ENCODE measurements around the gene DUOXA1. TPM values are rescaled to one million over a fixed set of nuclear protein-coding genes. Genes with fewer than 3 reads are reported as not detected.
"Not testable (repeated sequence)": the region's sequence is repeated elsewhere in the genome, so short reads cannot be mapped to it uniquely, and the experiment has no call there.

The DUOXA1 gene
- polyA plus RNA-seq, 5 donors: 0.65 to 1.7 (median 1.4) TPM

DNA sequence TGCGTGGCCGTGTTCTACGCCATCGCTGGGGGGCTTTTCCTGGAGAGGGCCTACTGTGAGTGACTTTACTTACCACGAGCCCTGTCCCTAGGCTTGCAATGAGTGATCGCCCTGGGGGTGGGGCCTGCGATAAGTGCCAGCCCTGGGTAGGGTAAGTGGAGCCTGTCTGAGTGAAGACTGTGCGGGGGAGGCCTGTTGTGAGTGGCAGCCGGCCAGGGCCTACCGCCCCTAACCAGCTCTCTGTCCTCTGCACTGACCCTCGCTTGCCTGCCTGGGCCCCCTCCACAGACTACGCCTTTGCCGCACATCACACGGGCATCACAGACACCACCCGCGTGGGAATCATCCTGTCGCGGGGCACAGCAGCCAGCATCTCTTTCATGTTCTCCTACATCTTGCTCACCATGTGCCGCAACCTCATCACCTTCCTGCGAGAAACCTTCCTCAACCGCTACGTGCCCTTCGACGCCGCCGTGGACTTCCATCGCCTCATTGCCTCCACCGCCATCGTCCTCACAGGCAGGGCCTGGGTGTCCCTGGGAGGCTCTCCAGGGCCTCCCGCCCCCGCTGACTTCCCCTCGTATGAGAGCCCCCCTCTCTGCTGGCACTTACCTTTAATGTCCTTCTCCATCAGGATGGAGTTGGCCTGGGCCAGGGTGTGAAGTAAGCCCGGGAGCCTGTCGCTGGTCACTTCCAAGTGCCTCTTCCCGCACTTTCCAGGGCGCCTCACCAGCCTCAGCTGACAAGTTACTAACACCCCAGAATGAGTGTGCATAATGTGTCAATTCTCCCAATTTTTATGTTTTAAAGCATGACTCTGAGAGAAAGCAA lies 22.5 kb upstream of the DUOXA1 start:
- DNase-seq: no peak

DNA sequence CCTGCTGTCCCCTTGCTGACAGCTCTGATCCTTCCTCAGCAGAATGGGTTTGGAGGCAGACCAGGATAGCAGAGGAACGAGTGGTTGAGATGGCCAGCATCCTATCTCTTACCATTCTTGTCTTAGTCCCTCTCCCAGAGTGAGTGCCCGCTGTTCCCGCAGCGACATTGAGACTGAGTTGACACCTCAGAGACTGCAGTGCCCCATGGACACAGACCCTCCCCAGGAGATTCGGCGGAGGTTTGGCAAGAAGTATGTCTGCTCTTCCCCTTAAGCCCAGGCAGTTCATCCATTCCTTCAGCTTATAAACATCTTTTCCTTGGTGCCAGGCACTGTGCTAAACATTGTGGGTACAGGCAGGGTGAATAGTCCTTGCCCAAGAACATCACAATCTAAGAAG lies 21.3 kb upstream of the DUOXA1 start:
- no peak for DNase-seq

DNA sequence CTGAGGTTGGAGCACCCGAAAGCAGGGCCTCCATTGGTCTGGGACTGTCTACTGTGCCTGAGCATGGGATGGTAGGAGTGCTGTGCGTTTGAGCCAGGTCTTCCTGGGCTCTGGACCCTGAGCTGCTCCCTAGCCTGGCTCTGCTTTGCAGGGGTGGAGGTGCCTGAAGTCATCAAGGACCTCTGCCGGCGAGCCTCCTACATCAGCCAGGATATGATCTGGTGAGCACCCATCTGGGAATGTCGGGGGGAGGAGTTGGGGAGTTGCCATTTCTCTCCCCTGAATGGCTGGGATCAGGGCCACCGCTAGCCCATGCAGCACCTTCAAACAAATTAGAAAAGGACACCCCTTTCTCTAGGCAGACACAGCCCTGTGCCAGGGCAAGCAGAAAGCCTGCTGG lies 20.8 kb upstream of the DUOXA1 start:
- DNase-seq: no peak

DNA sequence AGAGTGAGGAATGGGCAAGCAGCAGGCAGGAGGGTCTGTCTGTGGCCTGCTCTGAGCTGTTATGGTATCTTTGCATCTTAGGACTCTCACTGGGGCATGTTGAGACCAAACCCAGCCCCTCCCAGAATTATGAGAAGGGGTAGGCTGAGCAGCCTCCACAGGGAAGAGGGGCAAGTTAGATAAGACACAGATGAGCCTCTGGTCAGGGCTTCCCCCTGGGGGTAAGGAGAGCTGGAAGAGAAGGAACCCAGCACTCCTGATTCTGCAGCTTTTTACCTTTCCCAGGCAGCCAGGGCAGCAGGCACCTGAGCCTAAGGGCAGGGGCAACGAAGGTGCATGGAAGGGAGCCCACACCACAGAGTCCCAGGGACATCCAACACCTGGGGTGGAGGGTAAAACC lies 19.4 kb upstream of the DUOXA1 start:
- DNase-seq: no peak

DNA sequence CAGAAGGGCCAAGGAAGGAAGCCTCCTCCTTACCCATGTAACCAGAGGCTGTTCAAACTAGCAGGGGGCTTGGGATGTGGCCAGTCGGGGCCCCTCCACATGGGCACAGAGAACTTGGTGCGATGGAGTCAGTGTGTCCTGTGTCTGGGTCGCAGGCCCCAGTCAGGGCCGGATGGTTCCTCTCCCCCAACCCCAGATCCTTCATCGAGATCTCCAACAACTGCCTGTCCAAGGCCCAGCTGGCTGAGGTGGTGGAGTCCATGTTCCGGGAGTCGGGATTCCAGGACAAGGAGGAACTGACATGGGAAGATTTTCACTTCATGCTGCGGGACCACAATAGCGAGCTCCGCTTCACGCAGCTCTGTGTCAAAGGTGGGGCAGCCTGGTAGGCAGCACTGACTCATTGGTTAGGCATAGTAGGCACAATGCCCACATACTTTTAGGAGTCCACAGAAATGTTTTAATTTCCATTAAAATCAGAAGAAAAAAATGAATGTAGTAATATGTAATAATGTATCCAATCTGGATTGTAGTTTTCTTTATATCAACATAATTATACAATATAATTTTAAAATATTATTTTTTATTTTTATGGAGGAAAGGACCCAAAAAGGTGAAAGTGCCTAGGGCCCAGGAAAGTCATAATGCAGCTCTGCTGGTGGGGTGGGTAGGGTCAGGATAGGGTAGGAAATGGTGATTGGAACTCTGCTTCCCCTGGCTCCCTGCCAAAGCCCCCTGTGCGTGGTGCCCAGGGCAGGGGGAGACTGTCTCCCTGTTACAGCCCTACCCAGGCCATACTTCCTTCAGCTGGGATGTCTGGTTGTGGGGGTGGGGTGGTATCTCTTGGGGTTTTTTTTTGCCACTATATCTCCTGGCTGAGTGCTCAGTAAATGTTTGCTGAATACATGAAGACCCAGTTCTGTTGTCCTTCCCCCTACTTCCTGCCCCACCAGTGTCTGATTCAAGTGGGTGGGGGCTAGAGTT lies 18.7 kb upstream of the DUOXA1 start:
- no peak for DNase-seq

DNA sequence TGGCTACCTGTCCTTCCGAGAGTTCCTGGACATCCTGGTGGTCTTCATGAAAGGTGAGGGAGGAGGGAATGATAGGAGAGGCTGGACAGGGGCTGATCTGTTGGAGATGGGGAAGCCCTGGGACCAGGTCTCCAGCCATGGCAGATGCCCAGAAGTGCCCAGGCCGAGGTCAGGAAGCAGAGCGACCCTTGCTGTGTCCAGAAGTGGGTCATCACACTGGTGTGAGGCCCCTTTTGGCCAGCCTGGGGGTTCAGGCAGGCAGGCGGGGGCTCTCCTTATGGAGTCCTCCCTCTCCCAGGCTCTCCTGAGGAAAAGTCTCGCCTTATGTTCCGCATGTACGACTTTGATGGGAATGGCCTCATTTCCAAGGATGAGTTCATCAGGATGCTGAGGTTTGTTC lies 17.9 kb upstream of the DUOXA1 start:
- no peak for DNase-seq

DNA sequence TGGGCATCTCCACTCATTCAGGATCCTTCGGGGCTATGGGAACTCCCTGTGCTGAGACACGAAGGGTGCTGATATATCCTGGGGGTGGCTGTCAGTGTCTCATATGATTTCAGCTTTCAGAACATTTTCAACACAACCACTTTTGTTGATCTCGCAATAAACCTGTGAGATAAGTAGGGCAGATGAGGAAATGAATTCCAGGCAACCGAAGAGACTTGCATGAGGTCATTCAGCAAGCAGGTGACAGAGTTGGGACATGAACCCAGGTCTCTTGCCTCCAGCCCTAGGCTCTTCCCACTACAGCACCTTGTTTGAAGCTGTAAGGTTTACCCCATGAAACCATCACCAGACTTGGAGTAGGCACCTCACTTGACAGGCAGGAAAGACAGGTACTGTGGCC lies 16.7 kb upstream of the DUOXA1 start:
- no peak for DNase-seq

DNA sequence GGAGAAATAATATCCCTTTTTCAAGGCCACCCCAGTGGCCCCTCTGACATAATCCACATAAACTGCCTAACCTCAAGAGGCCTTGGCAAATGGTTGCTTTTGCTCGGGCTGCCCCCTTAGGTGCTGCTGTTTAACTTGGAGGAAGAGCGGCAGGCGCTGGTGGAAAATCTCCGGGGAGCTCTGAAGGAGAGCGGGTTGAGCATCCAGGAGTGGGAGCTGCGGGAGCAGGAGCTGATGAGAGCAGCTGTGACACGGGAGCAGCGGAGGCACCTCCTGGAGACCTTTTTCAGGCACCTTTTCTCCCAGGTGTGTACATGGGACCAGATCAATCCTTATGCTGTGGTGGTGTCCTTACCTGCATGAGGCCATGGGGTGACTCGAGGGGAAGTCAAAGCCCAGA lies 15.1 kb upstream of the DUOXA1 start:
- no peak for DNase-seq

DNA sequence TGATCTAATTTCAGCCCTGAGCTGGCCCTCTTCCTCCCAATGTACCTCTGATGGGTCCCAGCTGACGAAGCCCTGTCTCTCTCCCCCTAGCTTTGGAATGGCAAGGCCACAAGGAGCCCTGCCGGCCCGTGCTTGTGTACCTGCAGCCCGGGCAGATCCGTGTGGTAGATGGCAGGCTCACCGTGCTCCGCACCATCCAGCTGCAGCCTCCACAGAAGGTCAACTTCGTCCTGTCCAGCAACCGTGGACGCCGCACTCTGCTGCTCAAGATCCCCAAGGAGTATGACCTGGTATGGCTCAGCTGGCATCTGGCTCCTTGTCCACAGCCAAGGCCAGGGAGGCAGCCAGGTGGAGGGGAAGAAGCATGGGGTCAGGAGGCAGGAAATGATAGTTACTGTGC lies 14.3 kb upstream of the DUOXA1 start:
- DNase-seq: no peak

DNA sequence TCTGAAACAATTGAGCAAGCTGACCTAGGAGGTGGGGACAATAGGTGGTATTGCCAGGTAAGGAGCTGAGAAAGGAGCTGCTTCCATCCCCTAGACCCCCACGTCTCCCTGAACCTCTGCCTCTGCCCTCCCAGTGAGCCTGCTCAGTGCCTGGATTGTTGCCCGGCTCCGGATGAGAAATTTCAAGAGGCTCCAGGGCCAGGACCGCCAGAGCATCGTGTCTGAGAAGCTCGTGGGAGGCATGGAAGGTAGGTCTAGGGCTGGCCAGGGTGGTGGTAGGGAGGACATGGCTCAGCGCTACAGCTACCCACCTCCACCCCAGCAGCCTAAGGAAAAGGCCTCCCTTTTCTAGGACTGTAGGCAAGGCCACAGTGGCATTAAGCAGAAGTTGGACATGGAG lies 13.4 kb upstream of the DUOXA1 start:
- no peak for DNase-seq

DNA sequence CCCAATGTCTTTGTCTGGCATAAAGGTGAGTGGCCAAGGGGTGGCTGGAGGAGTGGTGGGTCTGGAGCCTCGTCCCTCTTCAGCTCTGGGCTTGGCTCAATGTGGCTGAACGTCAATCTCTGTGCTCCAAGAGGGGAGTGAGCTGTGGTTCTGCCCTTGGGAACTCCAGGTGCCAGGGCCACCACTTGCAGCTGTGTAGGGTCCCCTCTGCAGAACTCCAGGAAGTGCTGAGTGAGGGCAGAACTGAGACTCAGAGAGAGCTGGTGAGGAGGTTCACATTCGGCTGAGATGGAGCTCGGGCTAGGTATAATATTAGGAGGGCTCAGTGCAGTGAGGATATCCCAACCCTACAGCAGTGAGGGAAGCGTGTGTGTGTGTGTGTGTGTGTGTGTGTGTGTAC lies 11.7 kb upstream of the DUOXA1 start:
- DNase-seq: no peak

DNA sequence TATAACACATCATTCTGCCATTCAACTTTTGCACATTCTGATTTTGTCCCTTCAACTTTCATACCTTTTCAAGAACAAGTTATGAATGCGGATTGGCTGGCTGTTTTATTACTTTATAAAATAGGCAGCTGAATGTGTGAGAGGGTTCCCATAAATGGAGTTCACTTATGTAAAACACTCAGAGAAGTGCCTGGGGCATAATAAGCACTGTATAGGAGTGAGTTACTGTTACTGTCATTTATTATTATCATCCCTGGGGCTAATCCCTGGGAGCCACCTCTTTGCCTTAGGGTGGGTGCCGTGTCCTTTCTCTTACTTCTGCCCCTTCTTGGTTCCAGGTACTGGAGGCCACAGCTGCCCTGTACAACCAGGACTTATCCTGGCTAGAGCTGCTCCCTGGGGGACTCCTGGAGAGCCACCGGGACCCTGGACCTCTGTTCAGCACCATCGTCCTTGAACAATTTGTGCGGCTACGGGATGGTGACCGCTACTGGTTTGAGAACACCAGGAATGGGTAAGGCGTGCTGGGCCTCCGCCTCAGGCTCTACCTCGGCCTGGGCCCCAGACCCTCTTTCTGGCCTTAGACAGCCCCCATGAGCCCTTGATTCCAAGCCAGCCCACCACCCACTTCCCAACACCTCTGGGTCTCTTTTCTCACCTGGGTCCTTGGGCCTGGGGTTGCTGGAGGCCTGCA lies 11.0 kb upstream of the DUOXA1 start:
- DNase-seq: no peak

DNA sequence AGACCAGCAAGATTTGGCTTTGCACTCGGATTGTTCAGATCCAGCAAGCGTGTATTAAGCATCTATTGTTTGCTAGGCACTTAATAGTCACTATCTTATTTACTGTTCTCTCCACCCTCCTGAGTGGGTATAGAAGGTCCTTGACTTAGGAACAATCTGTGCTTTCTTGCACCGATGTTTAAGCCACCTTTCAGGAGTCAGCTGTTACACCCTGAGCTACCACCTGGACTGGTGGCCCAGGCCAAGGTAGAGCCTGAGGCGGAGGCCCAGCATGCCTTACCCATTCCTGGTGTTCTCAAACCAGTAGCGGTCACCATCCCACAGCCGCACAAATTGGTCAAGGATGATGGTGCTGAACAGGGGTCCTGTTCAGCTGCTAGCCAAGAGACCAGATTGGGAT lies 10.1 kb upstream of the DUOXA1 start:
- DNase-seq: no peak

DNA sequence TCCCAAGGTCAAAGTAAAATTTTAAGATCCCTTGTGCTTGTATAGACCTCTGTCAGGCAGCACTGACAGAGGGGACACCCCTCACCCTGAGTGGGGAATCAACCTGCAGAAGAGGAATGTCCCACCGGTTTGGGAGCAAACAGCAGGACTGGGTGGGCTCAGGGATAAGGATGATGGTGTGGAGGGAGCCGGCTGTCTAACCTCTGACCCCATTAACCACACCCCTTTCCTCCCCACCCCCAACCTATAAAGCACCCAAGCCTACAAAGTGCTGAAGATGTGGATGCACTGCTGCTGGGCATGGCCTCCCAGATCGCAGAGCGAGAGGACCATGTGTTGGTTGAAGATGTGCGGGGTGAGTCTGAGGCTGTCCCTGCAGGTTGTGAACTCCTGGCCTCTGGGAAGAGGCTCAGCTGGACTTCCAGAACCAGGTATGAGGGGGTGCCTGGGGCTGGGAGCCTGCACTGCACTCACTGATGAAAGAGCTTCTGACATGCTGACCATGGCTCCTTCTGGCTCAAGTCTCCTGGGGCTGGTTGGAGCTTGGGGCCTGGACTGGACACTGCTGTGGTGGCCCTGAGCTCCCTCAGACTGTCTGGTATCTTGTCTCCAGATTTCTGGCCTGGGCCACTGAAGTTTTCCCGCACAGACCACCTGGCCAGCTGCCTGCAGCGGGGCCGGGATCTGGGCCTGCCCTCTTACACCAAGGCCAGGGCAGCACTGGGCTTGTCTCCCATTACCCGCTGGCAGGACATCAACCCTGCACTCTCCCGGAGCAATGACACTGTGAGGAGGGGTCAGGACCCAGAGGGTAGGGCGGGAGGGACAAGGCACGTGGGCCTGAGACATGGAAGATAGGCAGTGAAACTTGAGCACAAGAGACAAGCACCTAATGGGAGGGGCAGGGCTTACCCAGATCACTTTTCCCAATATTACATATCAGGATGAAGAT lies 9.4 kb upstream of the DUOXA1 start:
- DNase-seq: no peak

DNA sequence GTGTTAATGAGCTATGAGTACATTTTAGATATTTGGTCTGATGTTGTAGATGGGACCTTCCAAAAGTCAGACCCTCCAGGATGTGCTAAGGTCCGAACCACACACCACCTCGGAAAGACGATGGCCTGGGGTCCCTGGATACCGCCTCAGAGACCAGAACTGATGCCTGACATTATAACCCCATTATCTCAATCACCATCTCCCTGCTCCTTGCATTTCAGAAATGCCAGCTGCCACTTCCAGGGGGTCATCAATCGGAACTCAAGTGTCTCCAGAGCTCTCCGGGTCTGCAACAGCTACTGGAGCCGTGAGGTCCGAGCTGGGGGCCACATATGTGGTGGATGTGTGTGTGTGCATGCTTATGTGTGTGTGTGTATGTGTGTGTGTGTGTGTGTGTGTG lies 8.0 kb upstream of the DUOXA1 start:
- DNase-seq: no peak

DNA sequence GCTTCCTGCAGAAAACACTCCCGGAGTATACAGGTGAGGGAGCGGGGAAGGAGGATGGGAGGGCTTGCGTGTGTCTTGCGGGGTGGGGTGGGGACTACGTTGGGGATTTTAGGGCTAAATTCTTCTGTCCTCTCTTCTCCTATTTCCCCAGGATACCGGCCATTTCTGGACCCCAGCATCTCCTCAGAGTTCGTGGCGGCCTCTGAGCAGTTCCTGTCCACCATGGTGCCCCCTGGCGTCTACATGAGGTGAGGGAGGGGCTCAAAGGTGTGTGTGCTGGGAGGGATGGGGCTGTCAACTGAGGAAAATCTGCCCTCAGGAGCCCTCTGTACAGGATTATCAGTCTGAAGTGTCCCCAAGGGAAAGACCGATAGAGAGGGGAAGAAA lies 6.7 kb upstream of the DUOXA1 start:
- DNase-seq: no peak

DNA sequence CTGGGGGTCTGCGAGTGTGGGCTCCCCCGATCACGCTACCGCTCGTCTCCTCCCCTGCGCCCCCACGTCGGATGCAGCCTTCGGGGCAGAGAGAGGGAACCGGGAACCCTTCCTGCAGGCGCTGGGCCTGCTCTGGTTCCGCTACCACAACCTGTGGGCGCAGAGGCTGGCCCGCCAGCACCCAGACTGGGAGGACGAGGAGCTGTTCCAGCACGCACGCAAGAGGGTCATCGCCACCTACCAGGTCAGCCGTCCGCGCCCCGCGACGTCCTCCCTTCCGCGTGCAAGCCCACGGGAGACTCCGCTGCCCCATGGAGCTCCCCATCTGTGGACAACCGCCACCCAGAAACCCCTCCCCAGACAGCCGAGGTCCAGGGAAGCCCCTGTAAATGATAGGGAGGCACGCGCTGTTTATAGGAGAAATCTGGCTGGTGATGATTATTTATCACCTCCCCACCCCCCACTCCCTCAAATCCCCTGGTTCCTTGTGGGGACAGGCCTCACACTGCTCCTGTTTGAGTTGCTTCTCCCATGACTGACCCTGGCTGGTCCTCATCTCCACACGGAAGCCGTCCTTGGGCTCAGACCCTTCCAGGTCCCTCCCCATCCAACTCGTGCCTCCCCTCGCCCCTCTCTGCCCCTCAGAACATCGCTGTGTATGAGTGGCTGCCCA lies 6.2 kb upstream of the DUOXA1 start:
- not testable (repeated sequence) for DNase-seq

DNA sequence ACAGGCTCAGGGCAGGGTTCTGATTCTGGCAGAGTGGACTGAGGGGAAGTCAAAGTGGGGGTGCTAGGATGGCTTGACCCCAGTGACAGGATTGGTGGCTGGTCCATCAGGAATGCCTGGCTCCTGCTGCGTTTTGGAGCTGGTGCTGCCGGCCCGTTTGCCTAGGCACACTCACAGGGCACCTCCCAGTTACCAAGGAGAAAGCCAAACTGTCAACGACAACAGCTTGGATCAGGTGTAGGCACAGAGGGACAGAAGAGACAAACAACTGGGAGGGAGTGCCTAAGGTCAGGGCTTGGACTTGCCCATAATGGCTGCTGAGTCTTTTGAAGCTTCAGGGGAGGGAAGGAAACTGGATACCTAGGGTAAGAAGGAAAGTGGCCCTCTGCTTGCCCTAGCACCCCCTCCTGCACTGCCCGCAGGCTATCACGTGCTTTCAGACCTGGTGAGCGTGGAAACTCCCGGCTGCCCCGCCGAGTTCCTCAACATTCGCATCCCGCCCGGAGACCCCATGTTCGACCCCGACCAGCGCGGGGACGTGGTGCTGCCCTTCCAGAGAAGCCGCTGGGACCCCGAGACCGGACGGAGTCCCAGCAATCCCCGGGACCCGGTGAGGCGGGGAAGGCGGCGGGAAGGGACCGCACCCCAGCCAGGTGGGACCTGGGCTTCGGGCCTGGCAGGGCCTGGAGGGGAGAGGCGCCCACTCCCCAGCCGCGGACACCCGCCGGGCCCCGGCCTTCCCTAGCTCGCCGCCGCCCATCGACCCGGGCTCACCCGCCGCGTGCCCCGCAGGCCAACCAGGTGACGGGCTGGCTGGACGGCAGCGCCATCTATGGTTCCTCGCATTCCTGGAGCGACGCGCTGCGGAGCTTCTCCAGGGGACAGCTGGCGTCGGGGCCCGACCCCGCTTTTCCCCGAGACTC lies 5.3 kb upstream of the DUOXA1 start:
- no peak for DNase-seq

DNA sequence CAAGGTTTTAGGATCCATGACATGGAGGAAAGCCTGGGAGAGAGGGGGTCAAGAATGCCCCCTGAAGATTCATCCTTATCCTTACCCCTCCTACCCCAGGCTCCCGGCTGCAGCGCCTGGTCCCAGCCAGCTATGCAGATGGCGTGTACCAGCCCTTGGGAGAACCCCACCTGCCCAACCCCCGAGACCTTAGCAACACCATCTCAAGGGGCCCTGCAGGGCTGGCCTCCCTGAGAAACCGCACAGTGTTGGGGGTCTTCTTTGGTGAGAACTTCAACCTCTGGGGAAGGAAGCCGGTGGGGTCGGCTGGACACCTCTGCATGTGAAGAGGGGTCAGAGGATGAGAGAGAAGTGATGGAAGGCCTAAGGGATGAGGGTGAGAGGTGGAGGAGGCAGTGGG lies 4.4 kb upstream of the DUOXA1 start:
- DNase-seq: no peak

DNA sequence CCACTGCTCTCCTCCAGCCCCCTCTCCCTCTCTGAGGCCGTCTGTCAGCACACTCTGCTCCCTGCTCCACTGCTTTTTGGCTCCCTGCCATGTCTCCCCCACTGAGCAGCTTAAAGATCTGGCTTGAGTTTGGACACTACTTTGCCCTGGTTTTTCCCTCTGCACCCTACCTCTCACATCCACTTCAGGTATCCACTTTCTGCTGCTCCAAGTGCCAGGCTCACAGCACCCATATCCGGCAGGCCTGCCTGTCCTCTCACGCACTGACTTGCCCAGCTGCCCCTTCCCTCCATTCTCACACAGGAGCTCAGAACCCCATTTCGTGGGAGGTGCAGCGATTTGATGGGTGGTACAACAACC lies 3.9 kb upstream of the DUOXA1 start:
- no peak for DNase-seq

All from right lung (tissue), 5 donors.